C4-2B (cell line): ENCODE results near the gene DLG1.

ENCODE experiments used
- H3K27ac ChIP-seq: fragments of 450-650 bp; 2 replicates; pipeline ENCODE4 v1.5.1; 2017
- CTCF ChIP-seq: fragments of 450-650 bp; conservative IDR thresholded peaks from 2 replicates; pipeline ENCODE4 v1.5.1; 2017; ENCODE audit warnings: mild to moderate bottlenecking
- ZFX ChIP-seq: fragments of 450-650 bp; IDR thresholded peaks from 2 replicates; pipeline ENCODE4 v1.6.1; 2017

The DLG1 gene

DNA sequence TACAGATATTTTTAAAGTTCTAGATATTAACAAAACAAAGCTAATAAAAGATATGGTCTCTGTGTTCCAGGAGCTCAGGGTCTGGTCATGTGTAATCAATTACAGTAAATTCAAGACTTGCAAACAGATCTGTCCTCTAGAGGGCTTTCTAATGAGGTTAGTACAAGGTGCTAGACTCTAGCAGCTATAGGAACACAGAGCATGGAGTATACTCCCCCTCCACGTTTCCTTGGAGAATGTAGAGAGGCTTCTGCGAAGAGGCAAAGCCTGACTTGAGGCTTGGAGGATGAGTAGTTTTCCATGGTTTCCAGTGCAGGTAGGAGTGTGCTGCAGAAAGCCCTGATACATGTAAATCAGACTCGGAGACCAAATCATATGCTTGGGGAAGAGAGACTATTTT is 32.7 kb upstream of the DLG1 start:
- no peak overlapping the region for H3K27ac ChIP-seq
- TF ChIP-seq ZFX (no peak), CTCF (no peak; the same call in 1 of the 2 replicates)

DNA sequence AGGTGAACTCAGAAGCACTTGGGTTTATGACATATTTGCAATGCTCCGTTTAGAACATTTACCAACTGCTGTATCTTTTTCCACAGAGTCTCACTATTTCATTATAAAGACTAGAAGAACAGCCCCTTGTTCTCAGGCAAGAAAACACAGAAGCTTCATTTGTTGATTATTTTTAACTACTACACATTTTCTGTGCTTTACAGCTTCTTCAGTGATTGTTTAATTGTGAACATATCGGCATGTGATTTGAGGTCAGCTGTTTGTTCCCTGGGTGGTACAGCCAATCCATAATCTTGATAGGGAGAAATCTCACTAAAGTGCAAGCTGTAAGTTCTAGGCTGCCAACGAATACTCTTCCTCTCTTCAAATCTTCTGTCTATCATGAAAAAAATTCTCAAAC is 31.0 kb upstream of the DLG1 start:
- H3K27ac ChIP-seq: no peak overlapping the region
- TF ChIP-seq CTCF (no peak), ZFX (no peak)

DNA sequence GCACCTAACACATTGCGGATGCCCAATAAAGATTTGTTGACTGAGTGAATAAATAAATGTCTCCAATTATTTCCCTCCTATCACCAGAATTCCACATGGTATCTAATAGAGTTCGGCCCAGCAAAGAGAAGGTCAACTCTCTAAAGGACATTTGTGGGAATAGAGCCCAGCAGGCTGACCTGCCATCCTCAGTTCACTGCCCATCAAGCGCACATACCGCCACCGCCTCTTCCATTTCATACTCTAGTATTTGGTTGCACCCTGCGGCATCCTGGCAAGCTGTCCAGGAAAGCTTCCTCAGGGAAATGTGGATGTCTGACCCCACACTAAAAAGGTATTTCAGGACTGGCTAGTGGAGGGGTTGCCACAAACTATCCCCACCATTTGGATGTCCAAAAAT is 29.8 kb upstream of the DLG1 start:
- TF ChIP-seq CTCF: no peak
- TF ChIP-seq ZFX: no peak
- no peak overlapping the region for H3K27ac ChIP-seq

- no peak overlapping the region for H3K27ac ChIP-seq
- TF ChIP-seq ZFX (no peak), CTCF (no peak)
Observed at GRCh38 chr3:197327701-197328100, 29.3 kb upstream of the DLG1 start.

GRCh38 chr3:197325773-197326172 is 27.4 kb upstream of the DLG1 start:
- TF ChIP-seq CTCF: no peak
- TF ChIP-seq ZFX: no peak
- H3K27ac ChIP-seq: no peak overlapping the region

GRCh38 chr3:197322149-197322548 is 23.7 kb upstream of the DLG1 start:
- no peak overlapping the region for H3K27ac ChIP-seq
- no peak for TF ChIP-seq CTCF
- TF ChIP-seq ZFX: no peak

DNA sequence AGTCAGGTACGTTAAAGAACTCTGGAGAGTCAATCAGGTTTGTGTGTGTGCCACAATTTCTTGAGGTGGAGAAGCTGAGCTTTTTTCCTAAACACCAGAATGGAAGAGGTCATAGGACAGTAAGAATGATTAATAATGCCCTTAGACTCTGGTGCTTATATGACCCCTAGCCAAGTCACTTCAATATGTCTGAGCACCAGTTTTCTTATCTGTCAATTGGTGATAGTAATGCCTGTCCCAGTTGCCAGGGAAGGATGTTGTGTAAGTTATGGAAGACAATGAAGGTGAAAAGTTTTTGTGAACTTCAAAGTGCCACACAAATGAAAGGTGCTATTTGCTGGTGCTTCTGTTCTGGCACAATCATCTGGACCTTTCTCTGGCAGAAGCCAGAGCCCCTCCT is 22.2 kb upstream of the DLG1 start:
- H3K27ac ChIP-seq: no peak overlapping the region
- TF ChIP-seq ZFX: no peak
- TF ChIP-seq CTCF: no peak
